ENCODE data around the gene ANKS1B. TPM values are rescaled to one million over a fixed set of nuclear protein-coding genes. Genes with fewer than 3 reads are reported as not detected.

Gene ANKS1B
- total RNA-seq, 1 experiment from 2014 or later = 5.8 TPM

GRCh38 chr12:99495799-99496198 lies 488.9 kb downstream of the ANKS1B start (continued):
- TF ChIP-seq ZMAT4 (CRISPR knock-in tag; IDR thresholded peaks at IDR 0.05) (no peak), RORB (CRISPR knock-in tag; IDR thresholded peaks at IDR 0.05) (no peak), NR2C2 (CRISPR knock-in tag; IDR thresholded peaks at IDR 0.05) (no peak), CREB1 (CRISPR knock-in tag; IDR thresholded peaks at IDR 0.05) (no peak), NFYB (CRISPR knock-in tag; conservative IDR thresholded peaks at IDR 0.05; ENCODE audit: low read depth) (no peak)
- TF ChIP-seq, protein P1, sequence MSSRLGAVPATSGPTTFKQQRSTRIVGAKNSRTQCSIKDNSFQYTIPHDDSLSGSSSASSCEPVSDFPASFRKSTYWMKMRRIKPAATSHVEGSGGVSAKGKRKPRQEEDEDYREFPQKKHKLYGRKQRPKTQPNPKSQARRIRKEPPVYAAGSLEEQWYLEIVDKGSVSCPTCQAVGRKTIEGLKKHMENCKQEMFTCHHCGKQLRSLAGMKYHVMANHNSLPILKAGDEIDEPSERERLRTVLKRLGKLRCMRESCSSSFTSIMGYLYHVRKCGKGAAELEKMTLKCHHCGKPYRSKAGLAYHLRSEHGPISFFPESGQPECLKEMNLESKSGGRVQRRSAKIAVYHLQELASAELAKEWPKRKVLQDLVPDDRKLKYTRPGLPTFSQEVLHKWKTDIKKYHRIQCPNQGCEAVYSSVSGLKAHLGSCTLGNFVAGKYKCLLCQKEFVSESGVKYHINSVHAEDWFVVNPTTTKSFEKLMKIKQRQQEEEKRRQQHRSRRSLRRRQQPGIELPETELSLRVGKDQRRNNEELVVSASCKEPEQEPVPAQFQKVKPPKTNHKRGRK (CRISPR knock-in tag; IDR thresholded peaks at IDR 0.05; ENCODE audit: borderline replicate concordance) = no peak
- TF ChIP-seq, protein P2, sequence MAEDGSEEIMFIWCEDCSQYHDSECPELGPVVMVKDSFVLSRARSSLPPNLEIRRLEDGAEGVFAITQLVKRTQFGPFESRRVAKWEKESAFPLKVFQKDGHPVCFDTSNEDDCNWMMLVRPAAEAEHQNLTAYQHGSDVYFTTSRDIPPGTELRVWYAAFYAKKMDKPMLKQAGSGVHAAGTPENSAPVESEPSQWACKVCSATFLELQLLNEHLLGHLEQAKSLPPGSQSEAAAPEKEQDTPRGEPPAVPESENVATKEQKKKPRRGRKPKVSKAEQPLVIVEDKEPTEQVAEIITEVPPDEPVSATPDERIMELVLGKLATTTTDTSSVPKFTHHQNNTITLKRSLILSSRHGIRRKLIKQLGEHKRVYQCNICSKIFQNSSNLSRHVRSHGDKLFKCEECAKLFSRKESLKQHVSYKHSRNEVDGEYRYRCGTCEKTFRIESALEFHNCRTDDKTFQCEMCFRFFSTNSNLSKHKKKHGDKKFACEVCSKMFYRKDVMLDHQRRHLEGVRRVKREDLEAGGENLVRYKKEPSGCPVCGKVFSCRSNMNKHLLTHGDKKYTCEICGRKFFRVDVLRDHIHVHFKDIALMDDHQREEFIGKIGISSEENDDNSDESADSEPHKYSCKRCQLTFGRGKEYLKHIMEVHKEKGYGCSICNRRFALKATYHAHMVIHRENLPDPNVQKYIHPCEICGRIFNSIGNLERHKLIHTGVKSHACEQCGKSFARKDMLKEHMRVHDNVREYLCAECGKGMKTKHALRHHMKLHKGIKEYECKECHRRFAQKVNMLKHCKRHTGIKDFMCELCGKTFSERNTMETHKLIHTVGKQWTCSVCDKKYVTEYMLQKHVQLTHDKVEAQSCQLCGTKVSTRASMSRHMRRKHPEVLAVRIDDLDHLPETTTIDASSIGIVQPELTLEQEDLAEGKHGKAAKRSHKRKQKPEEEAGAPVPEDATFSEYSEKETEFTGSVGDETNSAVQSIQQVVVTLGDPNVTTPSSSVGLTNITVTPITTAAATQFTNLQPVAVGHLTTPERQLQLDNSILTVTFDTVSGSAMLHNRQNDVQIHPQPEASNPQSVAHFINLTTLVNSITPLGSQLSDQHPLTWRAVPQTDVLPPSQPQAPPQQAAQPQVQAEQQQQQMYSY (CRISPR knock-in tag; IDR thresholded peaks at IDR 0.05) = no peak
- TF ChIP-seq, protein P3, sequence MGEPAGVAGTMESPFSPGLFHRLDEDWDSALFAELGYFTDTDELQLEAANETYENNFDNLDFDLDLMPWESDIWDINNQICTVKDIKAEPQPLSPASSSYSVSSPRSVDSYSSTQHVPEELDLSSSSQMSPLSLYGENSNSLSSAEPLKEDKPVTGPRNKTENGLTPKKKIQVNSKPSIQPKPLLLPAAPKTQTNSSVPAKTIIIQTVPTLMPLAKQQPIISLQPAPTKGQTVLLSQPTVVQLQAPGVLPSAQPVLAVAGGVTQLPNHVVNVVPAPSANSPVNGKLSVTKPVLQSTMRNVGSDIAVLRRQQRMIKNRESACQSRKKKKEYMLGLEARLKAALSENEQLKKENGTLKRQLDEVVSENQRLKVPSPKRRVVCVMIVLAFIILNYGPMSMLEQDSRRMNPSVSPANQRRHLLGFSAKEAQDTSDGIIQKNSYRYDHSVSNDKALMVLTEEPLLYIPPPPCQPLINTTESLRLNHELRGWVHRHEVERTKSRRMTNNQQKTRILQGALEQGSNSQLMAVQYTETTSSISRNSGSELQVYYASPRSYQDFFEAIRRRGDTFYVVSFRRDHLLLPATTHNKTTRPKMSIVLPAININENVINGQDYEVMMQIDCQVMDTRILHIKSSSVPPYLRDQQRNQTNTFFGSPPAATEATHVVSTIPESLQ (CRISPR knock-in tag; IDR thresholded peaks at IDR 0.05) = no peak

- Mint-ChIP-seq H3K4me3 (no peak overlapping the region), H3K36me3 (no peaks in the 10 kb centered on the region), H3K27me3 (ENCODE audit: low read depth) (no peaks in the 10 kb centered on the region), H3K27ac (no peak overlapping the region), H3K9me3 (peaks cover 4% of the 10 kb centered on the region), H3K4me1 (peaks cover 7% of the 10 kb centered on the region)
- no peak for ATAC-seq
- TF ChIP-seq ERG (CRISPR knock-in tag; IDR thresholded peaks at IDR 0.05) (no peak), NR2C2 (CRISPR knock-in tag; IDR thresholded peaks at IDR 0.05) (no peak), NFYB (CRISPR knock-in tag; conservative IDR thresholded peaks at IDR 0.05; ENCODE audit: low read depth) (no peak), NR3C1 (CRISPR knock-in tag; conservative IDR thresholded peaks at IDR 0.05; ENCODE audit: low read depth) (no peak), PRRX2 (CRISPR knock-in tag; IDR thresholded peaks at IDR 0.05) (no peak), FOXK1 (CRISPR knock-in tag; IDR thresholded peaks at IDR 0.05) (no peak), ETV6 (CRISPR knock-in tag; IDR thresholded peaks at IDR 0.05) (no peak)
- ChIA-PET CTCF (no interaction called here), POLR2A (no interaction called here)
- no peak for DNase-seq (ENCODE audit: low spot score)
These were observed 491.5 kb downstream of the ANKS1B start for GRCh38 chr12:99493197-99493596.

DNA sequence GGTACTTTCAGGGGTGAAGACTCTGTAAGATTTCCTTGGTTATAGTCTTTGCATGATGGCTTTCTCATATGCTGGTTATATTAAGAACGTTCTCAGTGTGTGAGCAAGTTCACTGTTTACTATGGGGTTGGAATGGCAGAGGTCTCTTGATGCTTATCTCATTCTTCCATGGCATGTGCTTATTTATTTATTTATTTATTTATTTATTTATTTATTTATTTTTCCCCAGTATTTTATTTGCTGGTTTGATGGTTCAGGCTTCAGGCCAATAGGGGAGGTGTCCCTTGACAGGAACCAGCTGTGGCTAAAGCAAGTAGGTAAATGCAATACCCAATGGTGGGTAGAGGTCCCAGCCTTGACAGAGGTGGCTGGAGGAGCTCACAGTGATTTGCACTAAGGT lies 498.5 kb downstream of the ANKS1B start:
- Mint-ChIP-seq H3K9me3 (peaks cover 35% of the 10 kb centered on the region), H3K4me3 (no peak overlapping the region), H3K27ac (no peak overlapping the region), H3K27me3 (ENCODE audit: low read depth) (no peaks in the 10 kb centered on the region), H3K4me1 (0 out of 2 replicates have a peak, but pooled peaks cover 3% of the 10 kb centered on the region), H3K36me3 (no peaks in the 10 kb centered on the region)
- ATAC-seq (no peak), DNase-seq (ENCODE audit: low spot score) (no peak)
- ChIA-PET POLR2A (no interaction called here), CTCF (no interaction called here)
- TF ChIP-seq ZBTB21 (CRISPR knock-in tag; IDR thresholded peaks at IDR 0.05; ENCODE audit: borderline replicate concordance) (no peak), ZNF219 (CRISPR knock-in tag; IDR thresholded peaks at IDR 0.05; ENCODE audit: borderline replicate concordance) (no peak), ZNF423 (CRISPR knock-in tag; IDR thresholded peaks at IDR 0.05) (no peak), ZMAT4 (CRISPR knock-in tag; IDR thresholded peaks at IDR 0.05) (no peak), JAZF1 (CRISPR knock-in tag; IDR thresholded peaks at IDR 0.05) (no peak), FOXP1 (CRISPR knock-in tag; IDR thresholded peaks at IDR 0.05; ENCODE audit: borderline replicate concordance) (no peak)
- TF ChIP-seq, protein P4, sequence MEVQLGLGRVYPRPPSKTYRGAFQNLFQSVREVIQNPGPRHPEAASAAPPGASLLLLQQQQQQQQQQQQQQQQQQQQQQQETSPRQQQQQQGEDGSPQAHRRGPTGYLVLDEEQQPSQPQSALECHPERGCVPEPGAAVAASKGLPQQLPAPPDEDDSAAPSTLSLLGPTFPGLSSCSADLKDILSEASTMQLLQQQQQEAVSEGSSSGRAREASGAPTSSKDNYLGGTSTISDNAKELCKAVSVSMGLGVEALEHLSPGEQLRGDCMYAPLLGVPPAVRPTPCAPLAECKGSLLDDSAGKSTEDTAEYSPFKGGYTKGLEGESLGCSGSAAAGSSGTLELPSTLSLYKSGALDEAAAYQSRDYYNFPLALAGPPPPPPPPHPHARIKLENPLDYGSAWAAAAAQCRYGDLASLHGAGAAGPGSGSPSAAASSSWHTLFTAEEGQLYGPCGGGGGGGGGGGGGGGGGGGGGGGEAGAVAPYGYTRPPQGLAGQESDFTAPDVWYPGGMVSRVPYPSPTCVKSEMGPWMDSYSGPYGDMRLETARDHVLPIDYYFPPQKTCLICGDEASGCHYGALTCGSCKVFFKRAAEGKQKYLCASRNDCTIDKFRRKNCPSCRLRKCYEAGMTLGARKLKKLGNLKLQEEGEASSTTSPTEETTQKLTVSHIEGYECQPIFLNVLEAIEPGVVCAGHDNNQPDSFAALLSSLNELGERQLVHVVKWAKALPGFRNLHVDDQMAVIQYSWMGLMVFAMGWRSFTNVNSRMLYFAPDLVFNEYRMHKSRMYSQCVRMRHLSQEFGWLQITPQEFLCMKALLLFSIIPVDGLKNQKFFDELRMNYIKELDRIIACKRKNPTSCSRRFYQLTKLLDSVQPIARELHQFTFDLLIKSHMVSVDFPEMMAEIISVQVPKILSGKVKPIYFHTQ (CRISPR knock-in tag; IDR thresholded peaks at IDR 0.05) = no peak
- TF ChIP-seq, protein P5, sequence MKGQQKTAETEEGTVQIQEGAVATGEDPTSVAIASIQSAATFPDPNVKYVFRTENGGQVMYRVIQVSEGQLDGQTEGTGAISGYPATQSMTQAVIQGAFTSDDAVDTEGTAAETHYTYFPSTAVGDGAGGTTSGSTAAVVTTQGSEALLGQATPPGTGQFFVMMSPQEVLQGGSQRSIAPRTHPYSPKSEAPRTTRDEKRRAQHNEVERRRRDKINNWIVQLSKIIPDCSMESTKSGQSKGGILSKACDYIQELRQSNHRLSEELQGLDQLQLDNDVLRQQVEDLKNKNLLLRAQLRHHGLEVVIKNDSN (CRISPR knock-in tag; IDR thresholded peaks at IDR 0.05) = no peak
